A549 (cell line): ENCODE data around the gene SLC37A1. TPM values are rescaled to one million over a fixed set of nuclear protein-coding genes. Genes with fewer than 3 reads are reported as not detected.

Source experiments
- ATAC-seq, 2 experiments: fragments of 200-7000 bp in 1 of 2; fragments of >200 bp in 1 of 2; cut with Nextera tagmentation in 1 of 2; cut with Tn5 transposase in 1 of 2; 3 replicates each; pipeline versions ENCODE4 v1.8.0 to v1.9.1; 2018 to 2020; ENCODE audit warnings: mild to moderate bottlenecking in 1 of 2, moderate library complexity in 1 of 2
- CTCF ChIA-PET: fragments of 300-600 bp; sonication (Branson Sonifier 250); formaldehyde crosslinking; extraction: SDS; loops from one replicate; lab custom pipeline; 2021; ENCODE audit warnings: antibody characterized with exemption, inconsistent platforms; lab: Yijun Ruan, JAX
- POLR2A ChIA-PET: fragments of 350-600 bp; formaldehyde crosslinking; extraction: SDS; loops from one replicate; lab custom pipeline; 2021; ENCODE audit warnings: antibody characterized with exemption, inconsistent platforms; lab: Yijun Ruan, JAX
- DNase-seq, 2 experiments: peaks; one replicate each; pipeline versions ENCODE4 v3.0.0 to v3.0.0-alpha.2; 2011 to 2016; ENCODE audit warnings: low read depth in 1 of 2, low spot score in 1 of 2
- FAIRE-seq: peaks from 2 replicates; lab custom pipeline; 2011; peaks lifted over from hg19 to GRCh38; lab: Jason Lieb, UNC
- H3K27ac ChIP-seq, 2 experiments: fragments of >200 bp; sonication (Bioruptor Twin); formaldehyde crosslinking; 3 replicates each; pipeline ENCODE4 v1.5.1; 2016 to 2017
- H3K4me1 ChIP-seq: fragments of >200 bp; sonication (Bioruptor Twin); formaldehyde crosslinking; 3 replicates; pipeline ENCODE4 v1.6.1; 2016
- H3K4me2 ChIP-seq: fragments of >200 bp; sonication (Bioruptor Twin); formaldehyde crosslinking; 3 replicates; pipeline ENCODE4 v1.6.1; 2016
- H3K4me3 ChIP-seq: fragments of >200 bp; sonication (Bioruptor Twin); formaldehyde crosslinking; 3 replicates; pipeline ENCODE4 v1.5.1; 2016
- H3K9me3 ChIP-seq: fragments of >200 bp; sonication (Bioruptor Twin); formaldehyde crosslinking; 3 replicates; pipeline ENCODE4 v1.6.1; 2016
- EHMT2 ChIP-seq: fragments of 200-600 bp; sonication (generic); IDR thresholded peaks from 2 replicates; pipeline ENCODE4 v1.6.1; 2016; ENCODE audit warnings: antibody characterized with exemption, low read depth, mild to moderate bottlenecking, moderate library complexity
- FOSL2 ChIP-seq, 2 experiments: fragments of 450-650 bp in 1 of 2; fragments of >200 bp in 1 of 2; sonication (Bioruptor Twin) in 1 of 2; formaldehyde crosslinking; IDR thresholded peaks; 2 replicates each; pipeline versions ENCODE4 v1.5.0 to v1.6.1; 2016 to 2020; ENCODE audit warnings: mild to moderate bottlenecking in 1 of 2, moderate library complexity in 1 of 2
- HDAC2 ChIP-seq: fragments of 200-600 bp; sonication (generic); IDR thresholded peaks from 2 replicates; pipeline ENCODE4 v1.6.1; 2016
- HES2 ChIP-seq: fragments of >200 bp; sonication (Bioruptor Twin); formaldehyde crosslinking; IDR thresholded peaks from 2 replicates; pipeline ENCODE4 v1.6.1; 2016
- HOXA7 ChIP-seq: fragments of 250-450 bp; sonication (Bioruptor Pico); IDR thresholded peaks from 2 replicates; pipeline ENCODE4 v1.5.0; 2020; ENCODE audit warnings: mild to moderate bottlenecking, moderate library complexity
- HOXB5 ChIP-seq: fragments of 250-450 bp; sonication (Bioruptor Pico); IDR thresholded peaks from 2 replicates; pipeline ENCODE4 v1.5.0; 2020; ENCODE audit warnings: mild to moderate bottlenecking, moderate library complexity
- JUN ChIP-seq, 2 experiments: fragments of >200 bp; sonication (Bioruptor Twin); formaldehyde crosslinking; IDR thresholded peaks; 2 replicates in 1 of 2; 3 replicates in 1 of 2; pipeline ENCODE4 v1.6.1; 2016 to 2017
- MAFK ChIP-seq: fragments of 450-650 bp; IDR thresholded peaks from 2 replicates; pipeline ENCODE4 v1.6.1; 2014; ENCODE audit not compliant: partially characterized antibody
- MAX ChIP-seq: IDR thresholded peaks from 2 replicates; pipeline ENCODE4 v1.6.1; 2012
- MAZ ChIP-seq: fragments of 150-350 bp; IDR thresholded peaks from 2 replicates; pipeline ENCODE4 v1.6.1; 2014; ENCODE audit warnings: antibody characterized with exemption, low read depth, low read length, borderline replicate concordance
- PHF8 ChIP-seq: fragments of 200-600 bp; sonication (generic); IDR thresholded peaks from 2 replicates; pipeline ENCODE4 v1.6.1; 2016; ENCODE audit warnings: low read depth, mild to moderate bottlenecking, antibody characterized with exemption, moderate library complexity, borderline replicate concordance
- RAD21 ChIP-seq, 2 experiments: fragments of >200 bp in 1 of 2; sonication (Bioruptor Twin) in 1 of 2; formaldehyde crosslinking in 1 of 2; IDR thresholded peaks in 1 of 2; conservative IDR thresholded peaks in 1 of 2; 2 replicates in 1 of 2; 3 replicates in 1 of 2; pipeline ENCODE4 v1.6.1; 2012 to 2018; ENCODE audit warnings: inconsistent platforms in 1 of 2
- RARB ChIP-seq: fragments of 250-450 bp; sonication (Bioruptor Pico); IDR thresholded peaks from 2 replicates; pipeline ENCODE4 v1.8.0; 2021; ENCODE audit warnings: mild to moderate bottlenecking, moderate library complexity
- RFX5 ChIP-seq: fragments of 450-650 bp; IDR thresholded peaks from 2 replicates; pipeline ENCODE4 v1.7.1; 2014; ENCODE audit warnings: antibody characterized with exemption, mild to moderate bottlenecking, moderate library complexity
- SMC3 ChIP-seq: fragments of >200 bp; sonication (Bioruptor Twin); formaldehyde crosslinking; IDR thresholded peaks from 3 replicates; pipeline ENCODE4 v1.6.1; 2018; ENCODE audit warnings: inconsistent platforms
- SREBF2 ChIP-seq: fragments of 450-650 bp; IDR thresholded peaks from 2 replicates; pipeline ENCODE4 v1.6.1; 2014; ENCODE audit warnings: mild to moderate bottlenecking, moderate library complexity
- TP53 ChIP-seq: fragments of 250-450 bp; sonication (Bioruptor Pico); IDR thresholded peaks from 2 replicates; pipeline ENCODE4 v1.5.0; 2021; ENCODE audit warnings: mild to moderate bottlenecking, moderate library complexity
- ZNF302 ChIP-seq: fragments of 250-450 bp; sonication (Bioruptor Pico); IDR thresholded peaks from 2 replicates; pipeline ENCODE4 v1.9.0; 2021; ENCODE audit warnings: inconsistent platforms, mild to moderate bottlenecking, moderate library complexity
- ZSCAN20 ChIP-seq: fragments of 250-450 bp; sonication (Bioruptor Pico); IDR thresholded peaks from 2 replicates; pipeline ENCODE4 v1.8.0; 2022; ENCODE audit warnings: mild to moderate bottlenecking, moderate library complexity
- WGBS: methylation state at CpG from one replicate; pipeline ENCODE4 v1.1.6; 2017; ENCODE audit errors: missing lambda C conversion rate; 5-methylcytosine and 5-hydroxymethylcytosine counted together
- polyA plus RNA-seq, 4 experiments: library from polyadenylated mRNA; depleted of rRNA in 3 of 4; stranded (reverse); fragments of >200 nt; fragmentation: RNase III in 1 of 4; extraction: RNeasy Plus Mini Kit Qiagen cat#74134 plus additional on column Dnase treatment in 1 of 4; gene quantifications; 2 replicates in 3 of 4; 3 replicates in 1 of 4; pipeline ENCODE4 v1.2.3, GENCODE V29; 2011 to 2017
- TF ChIP-seq, protein P1 (sequence below): fragments of 250-450 bp; sonication (Bioruptor Pico); IDR thresholded peaks from 2 replicates; pipeline ENCODE4 v1.5.0; 2021; ENCODE audit warnings: mild to moderate bottlenecking, moderate library complexity, borderline replicate concordance
- TF ChIP-seq, protein P2 (sequence below): fragments of >200 bp; sonication (Bioruptor Twin); formaldehyde crosslinking; IDR thresholded peaks from 3 replicates; pipeline ENCODE4 v1.6.1; 2016

SLC37A1 gene
- polyA plus RNA-seq, 2 of the 4 experiments (the other 2 are of a cell fraction): 1.9 to 2.1 TPM

- no peak for TF ChIP-seq MAZ
- 0 out of 2 replicates have a peak, but pooled peaks have one; percentile 20 for TF ChIP-seq MAX
- 0 out of 2 replicates have a peak, but pooled peaks have one; percentile 30 for TF ChIP-seq PHF8
- peak; percentile 36; the same call in 1 of the 2 replicates for TF ChIP-seq HDAC2
- TF ChIP-seq JUN (IDR thresholded peaks at IDR 0.05): no peak
- no peak for FAIRE-seq
- WGBS: 3% methylated on average over 21 of the region's 77 CpGs
- Histone ChIP-seq H3K4me1 (peaks cover 32% of the 10 kb centered on the region), H3K27ac (peak overlapping the region; percentile 64 to 93), H3K4me2 (peak overlapping the region; percentile 81), H3K4me3 (peak overlapping the region; percentile 50), H3K9me3 (no peaks in the 10 kb centered on the region)
- peak; percentile 67 to 81 for ATAC-seq
- CTCF ChIA-PET: interaction anchor here (1.0 to 1.3 kb wide), 3 partner anchors 17 to 23 kb away, joined by 3 read pairs; no protein-coding TSS in a partner anchor
- DNase-seq: peak; percentile 21 to 28
- POLR2A ChIA-PET: no interaction called here
Observed at GRCh38 chr21:42513985-42514882, 582 bp downstream of the SLC37A1 start.

GRCh38 chr21:42514883-42515228, 1.2 kb downstream of the SLC37A1 start:
- ATAC-seq: no peak
- CTCF ChIA-PET: interaction anchor here (1.0 to 1.3 kb wide), 3 partner anchors 18 to 22 kb away, joined by 3 read pairs; no protein-coding TSS in a partner anchor

GRCh38 chr21:42515708-42516502, 2.3 kb downstream of the SLC37A1 start:
- CTCF ChIA-PET: interaction anchor here (1.3 kb wide), 1 partner anchor 19 kb away, joined by 3 read pairs; no protein-coding TSS in a partner anchor
- DNase-seq (no peak), FAIRE-seq (no peak), ATAC-seq (no peak)
- Histone ChIP-seq H3K4me2 (no peak overlapping the region), H3K27ac (no peak overlapping the region), H3K9me3 (no peaks in the 10 kb centered on the region), H3K4me1 (peaks cover 32% of the 10 kb centered on the region), H3K4me3 (no peak overlapping the region)
- TF ChIP-seq SREBF2 (no peak), EHMT2 (no peak), ZSCAN20 (CRISPR knock-in tag) (no peak), TP53 (no peak), MAX (no peak), FOSL2 (IDR thresholded peaks at IDR 0.05) (no peak), FOSL2 (CRISPR knock-in tag; IDR thresholded peaks at IDR 0.05) (no peak), RFX5 (no peak)
- POLR2A ChIA-PET: no interaction called here
- WGBS: 93% methylated on average over 10 of the region's 12 CpGs

More at GRCh38 chr21:42514883-42515228, 1.2 kb downstream of the SLC37A1 start:
- FAIRE-seq: no peak
- WGBS: 29% methylated on average over 5 of the region's 5 CpGs
- peak overlapping the region; percentile 81 for H3K4me2 ChIP-seq
- TF ChIP-seq HOXA7 (no peak), SMC3 (no peak), ZNF302 (no peak), RARB (CRISPR knock-in tag) (no peak), HDAC2 (no peak), FOSL2 (IDR thresholded peaks at IDR 0.05) (no peak), FOSL2 (CRISPR knock-in tag; IDR thresholded peaks at IDR 0.05) (no peak), MAFK (no peak), PHF8 (no peak), HES2 (no peak), HOXB5 (CRISPR knock-in tag) (no peak), RAD21 (conservative IDR thresholded peaks at IDR 0.05 in 1 of 2, IDR thresholded peaks at IDR 0.05 in 1 of 2) (no peak)
- TF ChIP-seq, protein P1, sequence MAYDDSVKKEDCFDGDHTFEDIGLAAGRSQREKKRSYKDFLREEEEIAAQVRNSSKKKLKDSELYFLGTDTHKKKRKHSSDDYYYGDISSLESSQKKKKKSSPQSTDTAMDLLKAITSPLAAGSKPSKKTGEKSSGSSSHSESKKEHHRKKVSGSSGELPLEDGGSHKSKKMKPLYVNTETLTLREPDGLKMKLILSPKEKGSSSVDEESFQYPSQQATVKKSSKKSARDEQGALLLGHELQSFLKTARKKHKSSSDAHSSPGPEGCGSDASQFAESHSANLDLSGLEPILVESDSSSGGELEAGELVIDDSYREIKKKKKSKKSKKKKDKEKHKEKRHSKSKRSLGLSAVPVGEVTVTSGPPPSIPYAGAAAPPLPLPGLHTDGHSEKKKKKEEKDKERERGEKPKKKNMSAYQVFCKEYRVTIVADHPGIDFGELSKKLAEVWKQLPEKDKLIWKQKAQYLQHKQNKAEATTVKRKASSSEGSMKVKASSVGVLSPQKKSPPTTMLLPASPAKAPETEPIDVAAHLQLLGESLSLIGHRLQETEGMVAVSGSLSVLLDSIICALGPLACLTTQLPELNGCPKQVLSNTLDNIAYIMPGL (CRISPR knock-in tag): no peak
- TF ChIP-seq, protein P2, sequence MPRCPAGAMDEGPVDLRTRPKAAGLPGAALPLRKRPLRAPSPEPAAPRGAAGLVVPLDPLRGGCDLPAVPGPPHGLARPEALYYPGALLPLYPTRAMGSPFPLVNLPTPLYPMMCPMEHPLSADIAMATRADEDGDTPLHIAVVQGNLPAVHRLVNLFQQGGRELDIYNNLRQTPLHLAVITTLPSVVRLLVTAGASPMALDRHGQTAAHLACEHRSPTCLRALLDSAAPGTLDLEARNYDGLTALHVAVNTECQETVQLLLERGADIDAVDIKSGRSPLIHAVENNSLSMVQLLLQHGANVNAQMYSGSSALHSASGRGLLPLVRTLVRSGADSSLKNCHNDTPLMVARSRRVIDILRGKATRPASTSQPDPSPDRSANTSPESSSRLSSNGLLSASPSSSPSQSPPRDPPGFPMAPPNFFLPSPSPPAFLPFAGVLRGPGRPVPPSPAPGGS: no peak
- TF ChIP-seq, all 56 proteins: peak for 0
- Histone ChIP-seq H3K27ac (peak overlapping the region in 1 of 2 experiments; percentile 93; a peak in 4 of 6 replicates), H3K4me3 (peak overlapping the region; percentile 50), H3K9me3 (no peaks in the 10 kb centered on the region), H3K4me1 (peaks cover 32% of the 10 kb centered on the region)
- POLR2A ChIA-PET: no interaction called here
- no peak for DNase-seq
